Measurements from ENCODE around the gene DOLPP1.

DNA sequence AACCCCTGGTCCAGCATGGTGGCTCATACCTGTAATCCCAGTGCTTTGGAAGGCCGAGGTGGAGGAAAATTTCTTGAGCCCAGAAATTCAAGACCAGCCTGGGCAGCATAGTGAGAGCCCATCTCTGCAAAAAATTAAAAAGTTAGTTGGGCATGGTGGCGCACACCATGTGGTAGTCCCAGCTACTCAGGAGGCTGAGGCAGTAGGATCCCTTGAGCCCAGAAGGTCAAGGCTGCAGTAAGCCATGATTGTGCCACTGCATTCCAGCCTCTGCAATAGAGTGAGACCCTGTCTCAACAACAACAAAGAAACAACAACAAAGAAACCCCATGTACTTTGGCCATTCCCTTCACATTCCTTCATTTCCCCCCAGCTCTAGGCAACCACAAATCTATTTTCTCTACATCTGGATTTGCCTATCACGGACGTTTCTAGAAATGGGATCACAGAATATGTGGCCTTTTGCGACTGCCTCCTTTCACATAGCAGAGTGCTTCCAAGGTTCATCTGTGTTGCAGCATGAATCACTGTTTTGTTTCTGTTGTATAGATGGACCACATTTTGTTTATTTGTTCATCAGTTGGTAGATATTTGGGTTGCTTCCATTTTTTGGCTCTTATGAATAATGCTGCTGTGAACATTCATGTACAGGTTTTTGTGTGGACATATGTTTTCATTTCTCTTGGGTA, 26.6 kb upstream of the DOLPP1 start:
- TF ChIP-seq, protein P1, sequence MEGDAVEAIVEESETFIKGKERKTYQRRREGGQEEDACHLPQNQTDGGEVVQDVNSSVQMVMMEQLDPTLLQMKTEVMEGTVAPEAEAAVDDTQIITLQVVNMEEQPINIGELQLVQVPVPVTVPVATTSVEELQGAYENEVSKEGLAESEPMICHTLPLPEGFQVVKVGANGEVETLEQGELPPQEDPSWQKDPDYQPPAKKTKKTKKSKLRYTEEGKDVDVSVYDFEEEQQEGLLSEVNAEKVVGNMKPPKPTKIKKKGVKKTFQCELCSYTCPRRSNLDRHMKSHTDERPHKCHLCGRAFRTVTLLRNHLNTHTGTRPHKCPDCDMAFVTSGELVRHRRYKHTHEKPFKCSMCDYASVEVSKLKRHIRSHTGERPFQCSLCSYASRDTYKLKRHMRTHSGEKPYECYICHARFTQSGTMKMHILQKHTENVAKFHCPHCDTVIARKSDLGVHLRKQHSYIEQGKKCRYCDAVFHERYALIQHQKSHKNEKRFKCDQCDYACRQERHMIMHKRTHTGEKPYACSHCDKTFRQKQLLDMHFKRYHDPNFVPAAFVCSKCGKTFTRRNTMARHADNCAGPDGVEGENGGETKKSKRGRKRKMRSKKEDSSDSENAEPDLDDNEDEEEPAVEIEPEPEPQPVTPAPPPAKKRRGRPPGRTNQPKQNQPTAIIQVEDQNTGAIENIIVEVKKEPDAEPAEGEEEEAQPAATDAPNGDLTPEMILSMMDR (IDR thresholded peaks at IDR 0.05), result no peak
- TF ChIP-seq POLR2AphosphoS5 (IDR thresholded peaks at IDR 0.05) (no peak), POLR2A (IDR thresholded peaks at IDR 0.05) (no peak)
